SK-N-MC (cell line): ENCODE results near the gene AKAP13.

ENCODE experiments used
- EZH2 ChIP-seq: fragments of 200-600 bp; sonication (generic); IDR thresholded peaks from one replicate; pipeline ENCODE4 v1.6.1; 2017; ENCODE audit warnings: antibody characterized with exemption
- FOXP2 ChIP-seq: optimal IDR thresholded peaks from 2 replicates; pipeline ENCODE3; 2011; ENCODE audit warnings: mild to moderate bottlenecking, moderate library complexity; ENCODE audit not compliant: insufficient read depth; ENCODE audit errors: extremely low read length, control extremely low read depth
- POLR2AphosphoS5 ChIP-seq: IDR thresholded peaks from 2 replicates; pipeline ENCODE4 v1.6.1; 2012; ENCODE audit warnings: mild to moderate bottlenecking, low read depth, low read length, borderline replicate concordance

DNA sequence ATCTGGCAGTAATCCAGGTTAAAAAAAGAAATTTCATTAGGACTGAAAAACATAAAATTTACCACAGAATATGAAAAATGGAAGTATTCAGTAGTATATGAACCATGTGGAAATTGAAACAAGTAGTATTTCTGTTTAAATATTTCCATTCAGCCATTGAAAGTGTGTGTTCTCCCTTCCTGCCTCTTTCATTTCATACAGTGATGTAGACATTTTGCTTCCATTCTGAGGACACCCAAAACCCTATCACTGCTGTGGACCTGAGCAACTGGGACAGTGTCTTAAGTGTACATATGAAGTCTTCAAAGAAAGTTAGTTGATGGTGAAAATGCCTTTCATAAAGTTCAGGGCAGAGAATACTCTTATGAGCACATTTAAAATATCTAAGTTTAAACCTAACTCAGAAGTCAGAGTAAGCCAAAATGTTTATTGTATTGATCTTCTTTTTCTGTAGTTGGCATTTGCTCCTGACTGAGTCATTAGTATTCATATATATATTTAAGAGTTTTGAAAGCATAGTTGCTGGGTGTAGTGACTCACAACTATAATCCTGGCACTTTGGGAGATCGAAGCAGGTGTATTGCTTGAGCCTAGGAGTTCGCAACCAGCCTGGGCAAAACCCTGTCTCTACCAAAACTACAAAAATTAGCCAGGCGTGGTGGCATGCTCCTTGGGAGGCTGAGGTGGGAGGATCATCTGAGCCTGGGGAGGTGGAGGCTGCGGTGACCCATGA, 215.6 kb downstream of the AKAP13 start:
- TF ChIP-seq EZH2 (no peak), POLR2AphosphoS5 (no peak), FOXP2 (no peak)
